HFF-Myc (cell line): ENCODE data around the gene A4GALT.
"Not testable (repeated sequence)": the region's sequence is repeated elsewhere in the genome, so short reads cannot be mapped to it uniquely, and the experiment has no call there.

Experiments used
- DNase-seq: peaks from one replicate; pipeline ENCODE4 v3.0.0-alpha.2; 2011; ENCODE audit warnings: low read depth; ENCODE audit errors: extremely low read depth
- H3K4me3 ChIP-seq: replicated peaks from 2 replicates; pipeline ENCODE4 v1.5.1; 2011; ENCODE audit warnings: low read depth, mild to moderate bottlenecking, control low read depth, low read length
- TF ChIP-seq, protein P1 (sequence below): IDR thresholded peaks from 2 replicates; pipeline ENCODE4 v1.5.1; 2012; ENCODE audit warnings: mild to moderate bottlenecking, low read depth, low read length, control low read depth; ENCODE audit errors: missing control alignments

The A4GALT gene

DNA sequence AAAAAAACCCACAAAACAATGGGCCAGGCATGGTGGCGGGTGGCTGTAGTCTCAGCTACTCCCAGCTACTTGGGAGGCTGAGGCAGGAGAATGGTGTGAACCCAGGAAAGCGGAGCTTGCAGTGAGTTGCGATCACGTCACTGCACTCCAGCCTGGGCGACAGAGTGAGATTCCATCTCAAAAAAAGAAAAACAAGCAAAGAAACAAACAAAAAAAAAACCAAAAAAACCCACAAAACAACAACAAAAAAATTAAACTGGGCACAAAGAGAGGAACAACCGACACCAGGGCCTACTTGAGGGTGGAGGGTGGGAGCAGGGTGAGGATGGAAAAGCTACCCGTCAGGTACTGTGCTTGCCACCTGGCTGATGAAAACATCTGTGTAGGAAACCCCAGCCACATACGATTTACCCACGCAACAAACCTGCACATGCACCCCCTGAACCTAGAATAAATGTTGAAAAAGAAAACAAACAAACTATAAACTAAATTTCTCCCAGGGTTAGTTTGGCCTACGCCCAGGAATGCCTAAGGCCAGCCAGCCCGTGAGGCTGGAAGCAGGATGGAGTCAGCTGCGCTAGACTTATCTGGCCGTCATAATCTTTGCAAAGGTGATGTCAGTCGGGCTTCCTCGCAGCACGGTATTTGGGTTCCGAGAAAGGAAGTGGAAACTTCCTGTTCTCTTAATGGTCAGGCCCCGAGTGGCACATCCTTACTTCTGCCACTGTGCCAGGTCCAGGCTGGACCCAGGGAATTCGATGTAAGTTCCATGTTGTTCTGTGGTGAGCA lies 49.6 kb downstream of the A4GALT start:
- TF ChIP-seq, protein P1, sequence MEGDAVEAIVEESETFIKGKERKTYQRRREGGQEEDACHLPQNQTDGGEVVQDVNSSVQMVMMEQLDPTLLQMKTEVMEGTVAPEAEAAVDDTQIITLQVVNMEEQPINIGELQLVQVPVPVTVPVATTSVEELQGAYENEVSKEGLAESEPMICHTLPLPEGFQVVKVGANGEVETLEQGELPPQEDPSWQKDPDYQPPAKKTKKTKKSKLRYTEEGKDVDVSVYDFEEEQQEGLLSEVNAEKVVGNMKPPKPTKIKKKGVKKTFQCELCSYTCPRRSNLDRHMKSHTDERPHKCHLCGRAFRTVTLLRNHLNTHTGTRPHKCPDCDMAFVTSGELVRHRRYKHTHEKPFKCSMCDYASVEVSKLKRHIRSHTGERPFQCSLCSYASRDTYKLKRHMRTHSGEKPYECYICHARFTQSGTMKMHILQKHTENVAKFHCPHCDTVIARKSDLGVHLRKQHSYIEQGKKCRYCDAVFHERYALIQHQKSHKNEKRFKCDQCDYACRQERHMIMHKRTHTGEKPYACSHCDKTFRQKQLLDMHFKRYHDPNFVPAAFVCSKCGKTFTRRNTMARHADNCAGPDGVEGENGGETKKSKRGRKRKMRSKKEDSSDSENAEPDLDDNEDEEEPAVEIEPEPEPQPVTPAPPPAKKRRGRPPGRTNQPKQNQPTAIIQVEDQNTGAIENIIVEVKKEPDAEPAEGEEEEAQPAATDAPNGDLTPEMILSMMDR = no peak
- H3K4me3 ChIP-seq = no peak overlapping the region
- DNase-seq = no peak

DNA sequence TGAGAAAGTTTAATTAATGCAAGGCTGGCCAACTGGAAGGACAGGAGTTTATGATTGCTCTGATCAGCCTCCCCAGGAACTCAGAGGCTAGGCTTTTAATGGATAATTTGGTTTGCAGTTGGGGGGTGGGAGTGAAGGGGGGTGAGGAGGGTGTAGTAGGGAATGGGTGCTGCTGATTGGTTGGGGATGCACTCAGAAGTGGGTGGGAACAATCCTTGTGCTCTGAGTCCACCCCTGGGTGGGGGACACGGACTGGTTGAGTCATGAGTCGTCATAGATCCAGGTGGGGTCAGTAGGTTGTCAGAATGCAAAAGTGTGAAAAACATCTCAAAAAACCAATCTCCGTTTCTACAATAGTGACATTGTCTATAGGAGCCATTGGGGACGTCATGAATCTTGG lies 50.6 kb downstream of the A4GALT start:
- TF ChIP-seq, protein P1 = no peak
- DNase-seq = no peak
- H3K4me3 ChIP-seq = no peak overlapping the region

DNA sequence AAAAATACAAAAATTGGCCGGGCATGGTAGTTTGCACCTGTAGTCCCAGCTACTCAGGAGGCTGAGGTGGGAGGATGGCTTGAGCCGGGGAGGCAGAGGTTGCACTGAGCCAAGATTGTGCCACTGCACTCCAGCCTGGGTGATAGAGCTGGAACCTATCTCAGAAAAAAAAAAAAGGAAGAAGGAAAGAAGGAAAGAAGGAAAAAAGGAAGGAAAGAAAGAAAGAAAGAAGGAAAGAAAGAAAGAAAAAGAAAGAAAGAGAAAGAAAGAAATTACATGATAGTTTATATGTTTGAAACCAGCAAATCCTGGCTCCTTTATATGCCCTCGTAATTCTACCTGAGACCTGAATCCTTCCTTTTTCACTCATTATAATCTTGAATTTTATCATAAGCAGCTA lies 54.3 kb downstream of the A4GALT start:
- not testable (repeated sequence) for DNase-seq, H3K4me3 ChIP-seq

DNA sequence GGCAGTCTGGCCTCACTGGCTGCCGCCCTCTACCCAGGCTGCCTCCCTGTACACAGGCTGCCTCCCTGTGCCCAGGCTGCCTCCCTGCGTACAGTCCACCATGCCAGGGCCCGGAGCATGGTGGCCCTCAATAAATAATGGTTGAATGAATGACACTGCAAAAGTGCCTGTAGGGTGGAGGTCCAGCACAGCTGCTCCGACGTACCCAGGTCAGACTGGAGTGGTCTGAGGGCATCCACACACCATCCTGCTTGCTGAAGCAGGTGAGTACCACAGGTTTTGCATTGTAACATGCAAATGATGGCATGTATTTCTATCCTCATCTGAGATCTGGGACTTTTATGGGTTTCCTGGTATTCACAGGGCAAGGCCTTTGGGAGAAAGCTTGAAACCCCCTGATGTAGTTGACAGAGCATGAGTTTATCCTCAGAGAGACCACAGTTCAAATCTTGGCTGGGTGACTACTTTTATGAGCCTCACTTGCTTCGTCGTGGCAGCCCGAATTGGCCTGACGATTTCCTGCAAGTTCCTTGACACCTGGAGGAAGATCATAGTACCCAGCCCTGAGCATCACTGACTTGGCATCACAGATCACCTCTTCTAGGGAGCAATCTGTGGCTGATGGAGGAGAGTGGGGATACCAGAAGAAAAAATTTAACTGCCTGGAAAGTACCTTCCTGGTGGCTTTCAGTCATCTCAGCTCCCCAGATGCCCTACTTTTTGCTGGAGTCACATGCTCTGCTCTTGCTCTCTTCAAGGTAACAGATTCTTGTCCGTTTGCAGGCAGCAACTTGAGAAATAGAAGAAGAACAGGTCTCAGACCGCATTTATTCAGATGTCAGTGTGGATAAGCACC lies 55.5 kb downstream of the A4GALT start:
- no peak for DNase-seq
- H3K4me3 ChIP-seq = no peak overlapping the region
- TF ChIP-seq, protein P1 = no peak

DNA sequence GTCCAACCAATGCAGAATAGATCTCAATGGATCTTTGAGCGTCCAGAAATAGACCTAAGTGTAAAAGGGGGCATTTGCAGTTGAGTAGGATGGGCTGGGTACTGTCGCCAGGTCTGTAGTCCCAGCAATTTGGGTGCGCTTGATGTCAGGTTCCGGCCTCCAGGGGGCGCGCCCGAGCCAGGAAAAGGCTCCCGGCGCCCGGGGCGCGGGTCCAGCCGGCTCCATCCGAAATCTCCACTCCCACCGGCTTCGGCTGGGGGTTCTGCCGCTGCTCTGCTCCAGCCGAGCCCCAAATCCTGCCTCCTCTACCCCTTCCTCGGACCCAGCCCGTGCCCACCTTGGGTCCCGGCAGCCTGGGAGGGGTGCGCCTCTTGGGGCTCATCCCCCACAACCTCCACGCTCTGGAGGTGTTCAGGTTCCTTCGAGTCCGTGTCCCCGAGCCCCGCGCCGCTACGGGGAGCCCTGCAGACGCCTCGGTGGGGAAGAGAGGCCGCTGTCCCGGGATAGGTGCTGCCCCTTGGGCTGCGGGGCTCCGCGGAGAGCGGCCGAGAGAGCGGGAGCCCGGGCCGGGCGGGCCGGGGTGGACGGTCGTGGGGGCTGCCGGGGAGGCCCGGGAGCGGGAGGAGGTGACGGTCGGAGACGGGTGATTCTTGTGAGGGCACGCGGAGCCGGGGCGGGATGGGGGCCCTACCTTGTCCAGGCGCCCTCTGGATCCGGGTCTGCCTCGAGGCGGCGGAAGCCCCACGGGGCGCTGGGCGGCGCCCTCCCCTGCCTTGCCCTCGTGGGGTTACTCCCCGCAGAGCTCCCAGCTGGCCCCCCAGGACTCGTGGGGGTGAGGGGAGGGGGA lies 58.5 kb downstream of the A4GALT start:
- DNase-seq = no peak
- TF ChIP-seq, protein P1 = peak; percentile 87
- peak overlapping the region; percentile 48 for H3K4me3 ChIP-seq

DNA sequence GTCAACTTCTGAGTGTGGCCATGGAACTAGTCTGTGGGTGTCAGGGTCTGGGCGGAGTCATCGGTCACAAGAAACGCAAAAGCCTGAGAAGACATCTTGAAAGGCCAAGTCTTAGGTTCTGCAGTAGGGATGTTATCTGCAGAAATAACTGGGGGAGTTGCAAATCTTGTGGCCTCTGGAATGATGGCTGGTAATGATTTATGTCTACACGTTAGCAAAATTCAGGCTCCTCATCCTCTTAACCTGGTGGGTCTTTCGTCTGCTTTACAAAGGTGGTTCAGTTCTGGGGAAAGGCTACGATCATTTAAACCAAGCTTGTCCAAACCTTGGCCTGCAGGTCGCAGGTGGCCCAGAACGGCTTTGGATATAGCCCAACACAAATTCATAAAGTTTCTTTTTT lies 64.1 kb downstream of the A4GALT start:
- TF ChIP-seq, protein P1 = no peak
- H3K4me3 ChIP-seq = no peak overlapping the region
- DNase-seq = no peak
